Cerebellar cortex (tissue), 1 donor: ENCODE results near the gene REV3L.

ENCODE experiments used
- DNase-seq: peaks from one replicate; pipeline ENCODE4 v3.0.0-alpha.2; 2015; ENCODE audit warnings: low spot score

The REV3L gene

DNA sequence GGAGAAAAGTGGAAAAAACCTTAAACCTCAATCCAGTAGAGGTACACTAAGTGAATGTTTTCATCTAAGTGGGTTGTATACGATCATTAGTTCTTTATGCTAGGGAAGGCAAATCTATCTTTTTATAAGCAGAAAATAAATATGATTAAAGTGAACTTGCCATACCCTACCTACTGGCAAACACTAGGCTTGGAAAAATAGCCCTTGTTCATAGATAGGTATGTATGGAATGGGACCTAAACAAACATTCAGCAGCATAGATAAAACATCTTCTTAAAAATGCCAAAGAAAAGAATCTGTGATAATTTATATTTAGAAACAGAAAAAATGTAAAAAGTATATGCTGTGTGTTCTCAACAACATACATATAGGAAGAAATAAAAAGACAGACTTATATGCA is 18.8 kb downstream of the REV3L start:
- DNase-seq: no peak

GRCh38 chr6:111462770-111463391 is 20.1 kb downstream of the REV3L start:
- no peak for DNase-seq

- no peak for DNase-seq
These were observed 21.2 kb downstream of the REV3L start for GRCh38 chr6:111461860-111462259.

GRCh38 chr6:111458670-111459232 is 24.3 kb downstream of the REV3L start:
- no peak for DNase-seq

GRCh38 chr6:111456208-111456607 is 26.8 kb downstream of the REV3L start:
- peak; percentile 32 for DNase-seq

GRCh38 chr6:111450636-111451035 is 32.4 kb downstream of the REV3L start:
- no peak for DNase-seq

DNA sequence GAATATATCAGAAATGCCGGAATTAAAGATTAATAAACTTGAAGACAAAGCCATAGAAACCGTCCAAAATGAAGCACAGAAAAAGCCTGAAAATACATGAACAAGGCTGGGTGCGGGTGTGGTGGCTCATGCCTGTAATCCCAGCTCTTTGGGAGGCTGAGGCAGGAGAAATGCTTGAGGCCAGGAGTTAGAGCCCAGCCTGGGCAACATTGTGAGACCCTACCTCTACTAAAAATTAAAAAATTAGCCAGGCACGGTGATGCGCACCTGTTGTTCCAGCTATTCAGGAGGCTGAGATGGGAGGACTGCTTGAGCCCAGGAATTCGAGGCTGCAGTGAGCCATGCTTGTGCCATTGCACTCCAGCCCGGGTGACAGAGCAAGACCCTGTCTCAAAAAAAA is 32.9 kb downstream of the REV3L start:
- DNase-seq: no peak

- DNase-seq: no peak
These were observed 33.9 kb downstream of the REV3L start for GRCh38 chr6:111449129-111449528.

DNA sequence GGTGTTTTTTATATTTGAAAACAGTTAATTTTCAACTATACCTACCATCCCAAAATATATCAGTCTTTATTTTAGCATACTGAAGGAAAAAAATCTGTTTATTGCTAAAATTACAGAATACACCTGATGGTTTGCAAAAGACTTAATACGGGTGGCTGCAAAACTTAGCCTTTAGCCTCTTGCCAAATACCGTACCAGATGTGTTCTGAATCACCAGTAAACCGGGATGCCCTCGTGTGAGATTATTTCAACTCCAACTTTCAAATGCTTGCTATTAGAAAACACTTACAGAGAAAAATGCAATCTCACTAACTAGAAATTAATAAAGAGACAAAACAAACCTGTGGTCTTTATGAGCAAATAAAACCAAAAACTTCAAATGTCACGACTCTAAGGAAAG is 36.0 kb downstream of the REV3L start:
- no peak for DNase-seq

DNA sequence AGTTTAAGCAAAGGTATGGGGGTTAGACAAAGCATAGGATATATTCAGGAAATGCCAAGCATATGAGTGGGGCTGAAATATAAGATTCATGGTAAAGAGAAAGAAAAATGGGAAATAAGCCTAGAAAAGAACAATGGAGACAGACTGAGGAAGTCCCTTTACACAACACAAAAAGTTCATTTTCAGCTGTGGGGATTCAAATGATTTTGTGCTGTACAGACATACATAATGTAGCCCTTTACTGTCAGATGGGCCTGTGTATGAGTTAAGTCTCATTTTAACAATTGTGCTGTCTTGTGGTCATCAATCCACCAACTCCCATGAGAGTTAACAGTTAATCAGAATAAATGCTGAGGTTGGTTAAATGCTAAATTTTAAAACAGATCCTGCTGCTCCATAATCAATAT is 37.2 kb downstream of the REV3L start:
- no peak for DNase-seq

- no peak for DNase-seq
These were observed 38.2 kb downstream of the REV3L start for GRCh38 chr6:111444794-111445193.

DNA sequence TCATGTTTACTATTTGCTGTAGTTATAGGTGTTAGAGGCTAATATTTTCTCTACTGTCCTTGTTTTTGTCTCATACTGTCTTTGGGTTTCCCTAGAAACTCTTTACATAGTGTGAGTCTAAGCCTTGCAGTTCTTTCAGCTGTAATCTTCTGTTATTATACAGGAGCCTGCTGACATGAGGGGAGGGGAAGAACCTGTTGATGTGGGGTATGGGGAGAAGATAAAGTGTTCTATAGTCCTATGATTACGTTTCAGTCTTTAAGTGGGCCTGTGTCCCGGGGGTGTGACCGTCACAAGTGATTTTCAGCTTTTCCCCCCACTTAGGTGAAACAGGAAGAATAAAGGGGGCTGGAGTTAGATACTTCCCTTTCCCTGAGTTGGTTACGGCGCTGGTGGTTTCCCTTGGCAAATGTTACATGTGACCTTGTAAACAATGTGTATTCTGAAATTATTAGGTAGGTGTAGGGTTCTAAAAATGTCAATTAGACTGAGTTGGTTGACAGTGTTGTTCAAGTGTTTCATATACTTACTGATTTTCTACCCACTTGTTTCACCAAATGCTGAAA is 41.3 kb downstream of the REV3L start:
- no peak for DNase-seq

DNA sequence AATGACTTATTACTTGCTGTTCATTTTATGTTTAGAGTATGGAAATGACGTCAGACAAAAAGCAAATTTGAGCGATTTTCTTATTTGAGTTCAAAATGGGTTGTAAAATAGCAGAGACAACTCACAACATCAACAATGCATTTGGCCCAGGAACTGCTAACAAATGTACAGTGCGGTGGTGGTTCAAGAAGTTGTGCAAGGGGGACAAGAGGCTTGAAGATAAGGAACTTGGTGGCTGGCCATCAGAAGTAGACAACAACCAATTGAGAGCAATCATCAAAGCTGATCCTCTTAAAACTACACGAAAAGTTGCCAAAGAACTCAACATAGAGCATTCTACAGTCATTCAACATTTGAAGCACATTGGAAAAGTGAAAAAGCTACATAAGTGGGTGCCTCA is 43.8 kb downstream of the REV3L start:
- no peak for DNase-seq

- no peak for DNase-seq
These were observed 45.4 kb downstream of the REV3L start for GRCh38 chr6:111437573-111437972.

- no peak for DNase-seq
These were observed 50.5 kb downstream of the REV3L start for GRCh38 chr6:111432511-111432910.

DNA sequence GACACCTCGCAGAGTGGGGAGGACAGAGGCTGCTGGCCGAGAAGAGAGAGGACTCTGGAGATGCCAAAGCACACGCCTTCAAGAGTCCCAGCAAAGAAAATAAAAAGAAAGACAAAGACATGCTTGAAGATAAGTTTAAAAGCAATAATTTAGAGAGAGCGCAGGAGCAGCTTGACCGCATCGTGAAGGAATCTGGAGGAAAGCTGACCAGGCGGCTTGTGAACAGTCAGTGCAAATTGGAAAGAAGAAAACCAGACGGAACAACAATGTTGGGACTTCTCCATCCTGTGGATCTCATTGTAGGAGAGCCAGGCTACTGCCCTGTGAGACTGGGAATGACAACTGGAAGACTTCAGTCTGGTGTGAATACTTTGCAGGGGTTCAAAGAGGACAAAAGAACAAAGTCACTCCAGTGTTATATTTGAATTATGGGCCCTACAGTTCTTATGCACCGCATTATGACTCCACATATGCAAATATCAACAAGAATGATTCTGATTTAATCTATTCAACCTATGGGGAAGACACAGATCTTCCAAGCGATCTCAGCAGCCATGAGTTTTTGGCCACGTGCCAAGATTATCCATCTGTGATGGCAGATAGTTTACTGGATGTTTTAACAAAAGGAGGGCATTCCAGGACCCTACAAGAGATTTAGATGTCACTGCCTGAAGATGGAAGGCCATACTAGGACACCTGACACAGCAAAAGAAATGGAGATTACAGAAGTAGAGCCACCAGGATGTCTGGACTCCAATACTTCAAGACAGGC is 52.2 kb downstream of the REV3L start:
- DNase-seq: no peak

- DNase-seq: no peak
These were observed 53.4 kb downstream of the REV3L start for GRCh38 chr6:111429571-111429970.

- no peak for DNase-seq
These were observed 54.2 kb downstream of the REV3L start for GRCh38 chr6:111428811-111429210.

DNA sequence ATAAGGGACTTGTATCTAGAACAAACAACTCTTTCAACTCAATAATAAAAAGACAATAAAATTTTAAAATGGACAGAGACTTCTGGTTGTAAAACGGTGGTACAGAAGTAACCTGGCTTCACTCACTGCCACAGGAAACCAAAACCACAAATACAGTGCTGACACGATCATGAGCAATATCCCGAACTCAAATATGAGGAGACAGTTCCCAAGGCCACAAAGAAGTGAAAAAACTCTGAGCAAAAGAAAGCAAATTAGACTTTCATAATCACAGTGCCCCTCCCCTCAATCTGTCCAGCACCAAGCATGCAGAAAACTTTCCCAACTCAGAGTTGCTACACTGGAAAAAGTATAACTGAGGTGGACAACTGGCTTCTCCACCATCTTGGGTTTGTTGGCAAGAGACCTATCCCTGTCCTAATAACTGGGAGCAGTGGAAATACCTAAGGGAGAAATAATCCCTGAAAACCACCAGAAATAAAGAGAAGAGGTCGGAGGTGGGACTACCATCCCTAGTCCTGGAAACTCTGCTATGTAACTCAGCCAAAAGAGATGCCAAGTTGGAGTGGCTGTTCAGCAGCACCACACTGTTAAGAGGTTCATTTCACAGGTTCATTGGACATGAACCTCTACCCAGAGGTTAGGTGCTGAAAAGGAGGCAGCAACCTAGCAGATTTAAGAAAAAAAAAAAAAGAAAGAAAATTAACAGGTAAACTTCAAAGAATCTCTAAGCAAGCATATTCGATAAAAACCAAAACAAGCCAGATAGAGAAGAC is 55.5 kb downstream of the REV3L start:
- no peak for DNase-seq

DNA sequence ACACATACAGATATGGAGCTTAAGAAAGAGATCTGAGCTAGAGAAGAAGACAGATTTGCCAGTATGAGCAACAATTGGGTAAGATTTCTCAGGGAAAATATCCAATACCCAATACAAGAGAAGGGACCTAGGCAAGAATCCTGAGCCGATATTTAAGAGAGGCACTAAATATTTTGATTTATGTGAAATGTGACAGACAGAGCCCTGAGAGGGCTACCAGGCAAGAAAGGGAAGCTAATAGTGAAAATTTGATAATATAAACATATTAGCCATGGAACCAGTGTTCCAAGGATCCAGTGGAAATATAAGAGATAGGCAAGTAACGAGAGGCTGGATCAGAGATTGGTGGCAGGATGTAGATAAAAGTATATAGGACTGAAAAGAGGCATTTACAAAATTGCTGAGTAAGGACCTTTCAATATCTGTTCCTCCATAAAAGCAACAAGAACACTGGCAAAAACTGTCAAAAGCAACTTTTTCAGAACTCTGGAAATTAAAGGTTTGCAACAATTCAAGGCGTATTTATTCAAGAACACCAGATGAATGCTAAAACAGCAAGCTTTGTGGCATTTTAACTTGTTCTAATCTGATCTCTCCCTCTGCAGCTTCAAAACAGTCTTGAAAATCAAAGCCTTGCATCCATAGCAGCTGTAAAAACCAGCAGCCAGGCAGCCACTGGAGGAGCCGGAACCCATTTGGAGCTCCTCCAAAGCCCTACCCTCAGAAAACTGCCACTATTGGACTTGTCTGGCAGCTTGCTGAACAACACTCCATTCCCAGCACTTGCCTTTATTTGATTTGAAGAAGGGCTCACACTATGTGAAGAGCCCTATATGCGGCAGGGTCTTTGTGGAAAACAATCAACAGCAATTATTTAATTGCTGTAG is 58.8 kb downstream of the REV3L start:
- peak; percentile 51 for DNase-seq

- no peak for DNase-seq
These were observed 59.9 kb downstream of the REV3L start for GRCh38 chr6:111423055-111423633.
